ENCODE results near the gene ZNF785. TPM values are rescaled to one million over a fixed set of nuclear protein-coding genes. Genes with fewer than 3 reads are reported as not detected.

The ZNF785 gene
- total RNA-seq, 1 experiment from 2014 or later: 18.8 TPM

DNA sequence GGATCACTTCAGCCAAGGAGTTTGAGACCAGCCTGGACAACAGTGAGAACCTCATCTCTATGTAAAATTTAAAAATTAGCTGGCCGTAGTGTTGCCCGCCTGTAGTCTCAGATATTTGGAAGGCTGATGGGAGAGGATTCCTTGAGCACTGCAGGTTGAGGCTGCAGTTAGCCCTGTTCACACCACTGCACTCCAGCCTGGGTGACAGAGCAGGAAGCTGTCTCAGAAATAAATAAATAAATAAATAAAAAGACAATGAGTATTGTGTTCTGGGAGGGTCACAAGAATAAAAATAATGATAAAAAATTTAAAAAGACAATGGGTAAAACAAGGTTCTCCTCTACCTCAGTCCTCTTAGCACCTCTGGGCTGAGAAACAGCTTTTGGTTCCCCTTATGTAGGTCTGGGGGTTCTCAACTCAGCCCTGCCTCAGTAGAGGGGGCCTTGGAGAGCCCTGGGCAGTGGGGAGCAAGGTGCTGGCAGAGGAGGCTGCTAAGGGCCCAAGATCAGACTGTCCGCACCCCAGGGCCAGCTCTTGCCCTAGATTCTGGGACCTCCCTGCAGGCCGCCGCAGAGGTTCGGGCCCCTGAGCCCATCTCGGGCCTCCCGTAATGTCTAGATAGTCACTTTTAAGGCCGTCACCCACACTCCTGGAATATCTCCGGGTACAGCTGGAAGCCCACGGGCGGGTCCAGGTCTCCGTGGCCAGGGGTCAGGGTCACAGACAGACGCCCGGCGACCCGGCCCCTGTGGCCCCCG lies 30.8 kb downstream of the ZNF785 start:
- Histone ChIP-seq H4K91ac (ENCODE audit: insufficient read length, low read depth, low read length) (no peak overlapping the region), H3K79me2 (ENCODE audit: insufficient read depth, low read length) (no peaks in the 10 kb centered on the region), H3T11ph (ENCODE audit: low read length) (no peak overlapping the region), H3K27ac (ENCODE audit: insufficient read length, low read depth, low read length) (no peak overlapping the region), H2AK5ac (ENCODE audit: insufficient read length, low read length) (no peak overlapping the region), H3K4me2 (ENCODE audit: insufficient read depth, insufficient read length, low read length) (no peak overlapping the region), H3K27me3 (ENCODE audit: insufficient read depth, low read length) (no peaks in the 10 kb centered on the region), H2BK12ac (ENCODE audit: insufficient read length, low read depth, low read length) (no peak overlapping the region), H2BK120ac (ENCODE audit: low read depth, low read length, poor library complexity, severe bottlenecking) (no peak overlapping the region), H3K23me2 (ENCODE audit: insufficient read length, low read depth, low read length, poor library complexity, severe bottlenecking) (peaks cover 4% of the 10 kb centered on the region), H3K9me3 (ENCODE audit: control insufficient read depth, low read depth, low read length) (no peaks in the 10 kb centered on the region), H4K20me1 (ENCODE audit: control insufficient read depth, insufficient read depth, insufficient read length) (no peaks in the 10 kb centered on the region), H2BK20ac (ENCODE audit: low read depth, low read length, poor library complexity, severe bottlenecking) (no peak overlapping the region), H2BK5ac (ENCODE audit: insufficient read length, low read length) (no peak overlapping the region), H2BK15ac (ENCODE audit: low read depth, low read length) (no peak overlapping the region), H2AFZ (ENCODE audit: low read length) (no peak overlapping the region), H3K79me1 (ENCODE audit: insufficient read depth, low read depth, low read length, poor library complexity, severe bottlenecking) (no peaks in the 10 kb centered on the region), H3K9ac (ENCODE audit: extremely low read depth, insufficient read length, low read length) (no peak overlapping the region), H3K56ac (ENCODE audit: insufficient read length, low read depth, low read length) (no peak overlapping the region), H3K4ac (ENCODE audit: low read depth, low read length) (no peak overlapping the region), H3K18ac (ENCODE audit: insufficient read length, low read depth, low read length) (no peak overlapping the region), H4K8ac (replicated peaks; ENCODE audit: insufficient read length, low read depth, low read length) (no peak overlapping the region), H3K4me1 (ENCODE audit: insufficient read depth, low read length) (no peaks in the 10 kb centered on the region; the same call in 1 of the 2 replicates), H3K23ac (ENCODE audit: insufficient read length, low read depth, low read length) (no peak overlapping the region), H4K5ac (ENCODE audit: insufficient read length, low read depth, low read length) (no peak overlapping the region), H3K14ac (ENCODE audit: insufficient read depth, low read length) (no peak overlapping the region)
- Mint-ChIP-seq H3K36me3 (ENCODE audit: insufficient read depth in 1 of 3, low read depth in 3 of 3) (peaks cover 5 to 32% (median 28%) of the 10 kb centered on the region in 3 experiments), H3K4me3 (no peak overlapping the region), H3K27ac (0 out of 7 replicates have a peak overlapping the region, but pooled peaks of 1 of the 3 experiments have one; percentile 38), H3K9me3 (no peaks in the 10 kb centered on the region), H3K4me1 (peaks cover 14 to 26% of the 10 kb centered on the region in 2 experiments), H3K27me3 (ENCODE audit: low read depth) (no peaks in the 10 kb centered on the region)
- TF ChIP-seq, protein P1, sequence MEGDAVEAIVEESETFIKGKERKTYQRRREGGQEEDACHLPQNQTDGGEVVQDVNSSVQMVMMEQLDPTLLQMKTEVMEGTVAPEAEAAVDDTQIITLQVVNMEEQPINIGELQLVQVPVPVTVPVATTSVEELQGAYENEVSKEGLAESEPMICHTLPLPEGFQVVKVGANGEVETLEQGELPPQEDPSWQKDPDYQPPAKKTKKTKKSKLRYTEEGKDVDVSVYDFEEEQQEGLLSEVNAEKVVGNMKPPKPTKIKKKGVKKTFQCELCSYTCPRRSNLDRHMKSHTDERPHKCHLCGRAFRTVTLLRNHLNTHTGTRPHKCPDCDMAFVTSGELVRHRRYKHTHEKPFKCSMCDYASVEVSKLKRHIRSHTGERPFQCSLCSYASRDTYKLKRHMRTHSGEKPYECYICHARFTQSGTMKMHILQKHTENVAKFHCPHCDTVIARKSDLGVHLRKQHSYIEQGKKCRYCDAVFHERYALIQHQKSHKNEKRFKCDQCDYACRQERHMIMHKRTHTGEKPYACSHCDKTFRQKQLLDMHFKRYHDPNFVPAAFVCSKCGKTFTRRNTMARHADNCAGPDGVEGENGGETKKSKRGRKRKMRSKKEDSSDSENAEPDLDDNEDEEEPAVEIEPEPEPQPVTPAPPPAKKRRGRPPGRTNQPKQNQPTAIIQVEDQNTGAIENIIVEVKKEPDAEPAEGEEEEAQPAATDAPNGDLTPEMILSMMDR (conservative IDR thresholded peaks at IDR 0.05): no peak
- no CpG with 5 or more reads among the region's 18 CpGs for WGBS (ENCODE audit: extremely low coverage, insufficient read length, low lambda C conversion rate)
- DNase-seq: no peak
